ENCODE measurements around the gene HVCN1.

Gene HVCN1

GRCh38 chr12:110613771-110614684 lies 74.9 kb downstream of the HVCN1 start, which contains the start of gene TCTN1:
Gene TCTN1 (plus strand): TSS chr12:110614129. CDS start chr12:110614183, 54 bp downstream.
- peak; percentile 93 for DNase-seq

DNA sequence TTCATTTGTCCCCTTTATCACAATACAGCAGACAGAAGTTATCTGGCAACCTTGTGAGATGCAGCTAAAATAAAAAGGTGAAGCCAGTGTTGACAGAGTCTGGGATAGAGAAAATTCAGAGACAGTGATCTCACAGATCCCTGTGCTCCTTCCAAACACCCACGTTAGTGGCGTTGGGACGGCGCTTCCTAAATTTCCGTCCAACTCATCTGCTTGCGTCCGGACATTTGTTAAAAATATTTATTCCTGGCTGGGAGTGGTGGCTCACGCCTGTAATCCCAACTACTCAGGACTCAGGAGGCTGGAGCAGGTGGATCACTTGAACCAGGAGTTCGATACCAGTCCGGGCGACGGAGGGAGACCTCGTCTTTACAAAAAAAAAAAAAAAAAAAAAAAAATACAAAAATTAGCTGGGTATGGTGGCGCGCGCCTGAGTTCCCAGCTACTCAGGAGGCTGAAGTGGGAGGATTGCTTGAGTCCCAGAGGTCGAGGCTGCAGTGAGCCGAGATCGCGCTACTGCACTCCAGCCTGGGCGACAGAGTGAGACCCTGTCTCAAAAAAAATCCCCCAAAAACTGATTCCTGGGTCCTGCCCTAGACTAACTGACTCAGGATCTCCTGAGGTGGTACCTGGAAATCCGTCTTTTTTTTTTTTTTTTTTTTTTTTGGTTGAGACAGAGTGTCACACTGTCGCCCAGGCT lies 75.7 kb downstream of the HVCN1 start:
- no peak for DNase-seq

DNA sequence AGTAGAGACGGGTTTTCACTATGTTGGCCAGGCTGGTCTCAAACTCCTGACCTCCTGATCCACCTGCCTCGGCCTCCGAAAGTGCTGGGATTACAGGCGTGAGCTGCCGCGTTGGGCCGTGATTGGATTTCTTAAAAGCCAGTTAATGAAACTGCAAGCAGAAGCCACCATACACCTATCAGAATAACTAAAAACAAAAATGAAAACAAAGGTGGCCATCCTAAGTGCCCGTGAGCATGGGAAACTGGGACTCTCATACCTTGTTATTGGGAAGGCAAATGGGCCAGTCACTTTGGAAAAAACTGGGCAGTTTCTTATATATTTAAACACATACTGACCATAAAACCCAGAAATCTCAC lies 82.7 kb downstream of the HVCN1 start:
- no peak for DNase-seq

GRCh38 chr12:110602085-110602814 lies 86.7 kb downstream of the HVCN1 start:
- peak; percentile 12 for DNase-seq

DNA sequence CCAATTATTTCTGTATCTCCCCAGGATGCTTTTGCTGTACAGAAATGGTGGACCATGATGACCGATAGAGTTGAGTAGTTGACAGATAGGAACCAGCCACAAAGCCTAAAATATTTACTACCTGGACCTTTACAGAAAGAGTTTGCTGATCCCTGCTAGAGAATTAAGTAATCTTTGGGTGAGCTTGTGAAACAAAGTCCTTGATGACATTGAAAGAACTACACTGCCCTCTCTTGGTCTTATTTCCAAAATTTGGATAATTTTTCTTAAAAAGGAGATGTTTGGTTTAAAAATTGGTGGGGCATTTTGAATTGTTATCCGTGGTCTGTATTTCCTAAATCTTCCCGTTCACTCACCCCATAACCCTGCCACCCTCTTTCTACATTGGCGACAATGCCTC lies 88.7 kb downstream of the HVCN1 start:
- no peak for DNase-seq

DNA sequence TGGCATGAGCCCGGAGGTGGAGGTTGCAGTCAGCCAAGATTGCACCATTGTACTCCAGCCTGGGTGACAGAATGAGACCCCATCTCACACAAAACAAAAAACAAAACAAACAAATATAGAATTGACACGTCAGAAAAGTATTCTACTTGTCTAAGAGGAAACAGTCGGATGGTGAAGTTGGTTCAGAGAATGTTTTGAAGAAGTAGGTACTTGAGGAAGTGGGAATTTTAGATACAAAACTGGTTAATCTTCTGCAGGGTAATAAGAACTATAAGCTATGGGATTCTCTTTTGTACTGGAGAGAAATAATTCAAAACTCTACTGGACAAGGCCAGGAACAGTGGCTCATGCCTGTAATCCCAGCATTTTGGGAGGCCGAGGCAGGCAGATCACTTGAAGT lies 89.6 kb downstream of the HVCN1 start:
- no peak for DNase-seq
